GM12892 (cell line): ENCODE measurements around the gene KCNC1.

Experiments used
- POLR2A ChIP-seq: IDR thresholded peaks from 2 replicates; pipeline ENCODE4 v1.6.1; 2011; ENCODE audit warnings: low read depth, low read length, control low read depth
- POLR2AphosphoS5 ChIP-seq: IDR thresholded peaks from 2 replicates; pipeline ENCODE4 v1.6.1; 2011; ENCODE audit warnings: low read depth, low read length, control low read depth
- TAF1 ChIP-seq: IDR thresholded peaks from 2 replicates; pipeline ENCODE4 v1.6.1; 2011; ENCODE audit warnings: low read depth, mild to moderate bottlenecking, control low read depth, low read length, borderline replicate concordance

DNA sequence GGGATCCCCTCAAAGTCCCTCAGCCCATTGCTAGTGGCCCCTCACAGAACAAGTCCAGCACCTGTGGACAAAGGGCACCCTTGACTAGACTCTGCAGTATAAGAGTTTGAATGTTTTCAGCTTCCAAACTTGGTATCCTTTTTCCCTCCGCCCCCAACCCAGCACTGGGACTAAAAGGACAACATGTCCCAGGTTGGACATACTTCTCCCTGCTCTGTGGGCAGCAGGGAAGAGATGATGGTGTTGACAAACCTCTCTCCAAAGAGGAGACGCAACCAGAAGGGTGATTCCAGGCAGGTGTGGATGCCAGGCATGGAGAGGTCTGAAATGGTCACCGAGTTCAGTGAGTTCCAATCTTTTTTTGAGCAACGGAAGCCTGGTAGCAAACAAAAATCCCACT is 19.7 kb upstream of the KCNC1 start:
- TF ChIP-seq POLR2A (no peak), POLR2AphosphoS5 (no peak), TAF1 (no peak)
